ENCODE results near the gene GRIN2A. TPM values are rescaled to one million over a fixed set of nuclear protein-coding genes. Genes with fewer than 3 reads are reported as not detected.

Gene GRIN2A
- total RNA-seq, 3 donors from 2014 or later = 0.29 to 0.33 TPM; not detected in 1

DNA sequence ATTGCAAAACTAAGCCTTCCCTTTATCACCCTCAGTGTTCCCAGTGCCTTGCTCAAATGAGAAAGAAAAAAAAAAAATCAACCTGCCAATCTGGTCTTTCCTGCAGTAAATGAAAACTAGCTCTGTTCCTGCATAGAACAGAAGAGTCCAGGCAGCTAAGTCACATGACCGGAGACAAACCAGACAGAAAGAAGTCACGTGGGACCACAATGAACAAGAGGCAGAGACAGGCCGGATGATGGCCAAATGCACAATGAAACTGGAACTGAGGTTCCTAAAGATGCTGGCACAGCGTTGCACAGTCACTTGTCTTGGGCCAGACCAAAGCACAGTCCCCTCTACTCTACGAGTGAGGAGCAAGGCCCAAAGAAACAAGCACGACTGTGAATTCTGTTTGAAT is 172.5 kb downstream of the GRIN2A start:
- Histone ChIP-seq H3K4me1 (no peaks in the 10 kb centered on the region), H3K27ac (no peak overlapping the region), H3K4me3 (no peak overlapping the region), H3K27me3 (no peaks in the 10 kb centered on the region), H3K36me3 (no peaks in the 10 kb centered on the region), H3K9me3 (peaks cover 0 to 4% of the 10 kb centered on the region in 2 donors)
- intact Hi-C loops (cut with DNase I; ENCODE audit: low total_unique reads) = no loop called here
- DNase-seq (ENCODE audit: low spot score in 2 of 2) = no peak
- TF ChIP-seq POLR2A (IDR thresholded peaks at IDR 0.05) (no peak), POLR2AphosphoS5 (IDR thresholded peaks at IDR 0.05) (no peak)
- TF ChIP-seq, protein P1, sequence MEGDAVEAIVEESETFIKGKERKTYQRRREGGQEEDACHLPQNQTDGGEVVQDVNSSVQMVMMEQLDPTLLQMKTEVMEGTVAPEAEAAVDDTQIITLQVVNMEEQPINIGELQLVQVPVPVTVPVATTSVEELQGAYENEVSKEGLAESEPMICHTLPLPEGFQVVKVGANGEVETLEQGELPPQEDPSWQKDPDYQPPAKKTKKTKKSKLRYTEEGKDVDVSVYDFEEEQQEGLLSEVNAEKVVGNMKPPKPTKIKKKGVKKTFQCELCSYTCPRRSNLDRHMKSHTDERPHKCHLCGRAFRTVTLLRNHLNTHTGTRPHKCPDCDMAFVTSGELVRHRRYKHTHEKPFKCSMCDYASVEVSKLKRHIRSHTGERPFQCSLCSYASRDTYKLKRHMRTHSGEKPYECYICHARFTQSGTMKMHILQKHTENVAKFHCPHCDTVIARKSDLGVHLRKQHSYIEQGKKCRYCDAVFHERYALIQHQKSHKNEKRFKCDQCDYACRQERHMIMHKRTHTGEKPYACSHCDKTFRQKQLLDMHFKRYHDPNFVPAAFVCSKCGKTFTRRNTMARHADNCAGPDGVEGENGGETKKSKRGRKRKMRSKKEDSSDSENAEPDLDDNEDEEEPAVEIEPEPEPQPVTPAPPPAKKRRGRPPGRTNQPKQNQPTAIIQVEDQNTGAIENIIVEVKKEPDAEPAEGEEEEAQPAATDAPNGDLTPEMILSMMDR (IDR thresholded peaks at IDR 0.05) = no peak

DNA sequence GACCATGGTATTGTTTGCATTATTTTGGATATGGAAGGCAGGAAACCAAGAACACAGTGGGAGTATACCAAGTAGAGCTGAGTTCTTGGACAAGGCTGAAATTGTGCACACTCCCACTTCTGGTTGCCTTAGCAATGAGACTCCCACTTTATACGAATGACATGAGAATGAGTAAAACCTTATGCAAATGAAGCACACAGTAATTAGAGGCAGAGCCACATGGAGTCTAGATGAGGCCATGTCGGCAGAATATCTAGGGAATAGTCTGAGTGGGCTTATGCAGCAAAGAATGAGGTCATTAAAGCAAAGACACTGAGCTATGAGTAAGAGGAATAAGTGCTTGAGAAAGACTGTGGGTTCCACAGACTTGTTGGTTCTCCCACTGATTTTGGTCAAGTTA is 178.7 kb downstream of the GRIN2A start:
- Histone ChIP-seq H3K36me3 (no peaks in the 10 kb centered on the region), H3K9me3 (peaks cover 0 to 4% of the 10 kb centered on the region in 2 donors), H3K27me3 (no peaks in the 10 kb centered on the region), H3K4me3 (no peak overlapping the region), H3K27ac (no peak overlapping the region), H3K4me1 (no peaks in the 10 kb centered on the region)
- TF ChIP-seq POLR2A (IDR thresholded peaks at IDR 0.05) (no peak), POLR2AphosphoS5 (IDR thresholded peaks at IDR 0.05) (no peak)
- TF ChIP-seq, protein P1 (IDR thresholded peaks at IDR 0.05) = no peak
- intact Hi-C loops (cut with DNase I; ENCODE audit: low total_unique reads) = no loop called here
- no peak for DNase-seq (ENCODE audit: low spot score in 2 of 2)

DNA sequence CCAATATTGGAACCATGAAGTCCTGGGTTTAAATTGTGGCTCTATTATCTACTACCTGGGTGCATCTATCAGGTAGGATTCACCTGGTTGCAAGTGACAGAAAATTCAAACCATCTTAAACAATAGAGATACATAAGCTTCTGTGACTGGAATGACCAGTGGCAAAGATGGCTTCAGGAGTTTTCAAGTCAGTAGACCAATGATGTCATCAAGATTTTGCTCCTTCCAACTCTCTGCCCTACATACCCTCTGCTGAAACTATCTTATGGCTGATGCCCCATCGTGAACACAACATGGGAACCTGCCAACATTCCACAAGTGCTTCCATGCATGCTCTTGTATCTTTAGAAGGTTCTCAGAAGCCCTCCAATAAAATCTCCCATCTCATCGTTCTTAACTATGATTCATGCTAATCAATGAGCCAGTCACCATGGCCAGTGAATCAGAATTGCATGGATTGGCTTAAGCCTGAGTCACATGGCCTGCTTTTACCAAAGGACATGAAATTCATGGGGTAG is 180.9 kb downstream of the GRIN2A start:
- Histone ChIP-seq H3K27ac (no peak overlapping the region), H3K9me3 (peaks cover 0 to 4% of the 10 kb centered on the region in 2 donors), H3K4me1 (no peaks in the 10 kb centered on the region), H3K36me3 (no peaks in the 10 kb centered on the region), H3K4me3 (no peak overlapping the region), H3K27me3 (no peaks in the 10 kb centered on the region)
- TF ChIP-seq POLR2A (IDR thresholded peaks at IDR 0.05) = no peak
- TF ChIP-seq, protein P1 (IDR thresholded peaks at IDR 0.05) = no peak
- no peak for TF ChIP-seq POLR2AphosphoS5 (IDR thresholded peaks at IDR 0.05)
- no peak for DNase-seq (ENCODE audit: low spot score in 2 of 2)
- intact Hi-C loops (cut with DNase I; ENCODE audit: low total_unique reads) = no loop called here

DNA sequence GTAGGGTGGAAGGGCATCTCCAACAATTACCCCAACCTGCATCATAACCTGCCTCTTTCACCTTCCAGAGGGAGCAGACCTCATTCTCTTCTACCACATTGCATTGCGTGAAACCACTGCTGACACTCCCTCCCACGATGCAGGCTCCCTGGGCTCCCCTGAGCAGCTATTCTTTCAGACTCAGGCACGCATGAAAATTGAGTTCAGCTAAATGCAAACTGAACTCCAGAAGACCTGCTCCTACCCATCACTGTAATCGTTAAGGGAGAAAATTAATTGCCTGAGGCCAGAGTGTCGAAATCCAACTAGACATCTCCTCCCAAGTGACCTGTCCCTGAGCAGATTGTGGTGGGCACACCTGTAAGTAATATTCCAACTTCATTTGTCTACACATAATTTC is 186.0 kb downstream of the GRIN2A start:
- no peak overlapping the region for H3K4me3 ChIP-seq
- no peak overlapping the region for H3K27ac ChIP-seq
- peaks cover 0 to 4% of the 10 kb centered on the region in 2 donors for H3K9me3 ChIP-seq
- no peak for DNase-seq (ENCODE audit: low spot score in 2 of 2)
- no peaks in the 10 kb centered on the region for H3K4me1 ChIP-seq
- no peak for TF ChIP-seq POLR2AphosphoS5 (IDR thresholded peaks at IDR 0.05)
- TF ChIP-seq POLR2A (IDR thresholded peaks at IDR 0.05) = no peak
- TF ChIP-seq, protein P1 (IDR thresholded peaks at IDR 0.05) = no peak
- intact Hi-C loops (cut with DNase I; ENCODE audit: low total_unique reads) = loop anchor here (5.0 kb wide), 1 partner anchor 611 kb away; no protein-coding TSS in a partner anchor
- no peaks in the 10 kb centered on the region for H3K27me3 ChIP-seq
- no peaks in the 10 kb centered on the region for H3K36me3 ChIP-seq

DNA sequence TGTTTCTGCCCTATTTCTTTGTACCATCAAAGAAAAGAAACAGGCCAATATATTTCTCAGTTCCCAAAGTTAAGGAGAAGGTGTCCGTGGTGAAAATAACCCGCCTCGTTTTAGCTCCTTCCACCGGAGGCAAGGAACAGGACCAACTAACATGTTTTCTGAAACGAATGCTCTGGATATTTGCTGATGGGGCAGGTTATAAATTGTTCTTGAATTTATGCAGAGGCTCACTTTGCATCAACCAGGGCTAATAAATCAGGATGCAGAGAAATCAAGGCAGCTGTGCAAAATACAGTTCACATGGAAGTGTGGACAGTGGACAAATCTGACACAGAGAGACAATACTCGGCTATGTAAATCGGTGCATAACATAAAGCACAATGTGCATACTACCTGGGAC is 189.8 kb downstream of the GRIN2A start:
- no peak overlapping the region for H3K27ac ChIP-seq
- no peak for TF ChIP-seq POLR2AphosphoS5 (IDR thresholded peaks at IDR 0.05)
- TF ChIP-seq, protein P1 (IDR thresholded peaks at IDR 0.05) = no peak
- no peak for DNase-seq (ENCODE audit: low spot score in 2 of 2)

More for the DNA sequence above, 189.8 kb downstream of the GRIN2A start:
- intact Hi-C loops (cut with DNase I; ENCODE audit: low total_unique reads) = no loop called here
- Histone ChIP-seq H3K4me3 (no peak overlapping the region), H3K36me3 (no peaks in the 10 kb centered on the region), H3K4me1 (no peaks in the 10 kb centered on the region), H3K27me3 (no peaks in the 10 kb centered on the region), H3K9me3 (peaks cover 4 to 10% of the 10 kb centered on the region in 2 donors)
